ENCODE results near the gene MRPL4. TPM values are rescaled to one million over a fixed set of nuclear protein-coding genes. Genes with fewer than 3 reads are reported as not detected.

The MRPL4 gene
- total and polyA plus RNA-seq, 2 of the 13 experiments (the other 11 are each of a cell fraction or from before 2014, with no cell fraction given) = 40.6 to 42.5 TPM

DNA sequence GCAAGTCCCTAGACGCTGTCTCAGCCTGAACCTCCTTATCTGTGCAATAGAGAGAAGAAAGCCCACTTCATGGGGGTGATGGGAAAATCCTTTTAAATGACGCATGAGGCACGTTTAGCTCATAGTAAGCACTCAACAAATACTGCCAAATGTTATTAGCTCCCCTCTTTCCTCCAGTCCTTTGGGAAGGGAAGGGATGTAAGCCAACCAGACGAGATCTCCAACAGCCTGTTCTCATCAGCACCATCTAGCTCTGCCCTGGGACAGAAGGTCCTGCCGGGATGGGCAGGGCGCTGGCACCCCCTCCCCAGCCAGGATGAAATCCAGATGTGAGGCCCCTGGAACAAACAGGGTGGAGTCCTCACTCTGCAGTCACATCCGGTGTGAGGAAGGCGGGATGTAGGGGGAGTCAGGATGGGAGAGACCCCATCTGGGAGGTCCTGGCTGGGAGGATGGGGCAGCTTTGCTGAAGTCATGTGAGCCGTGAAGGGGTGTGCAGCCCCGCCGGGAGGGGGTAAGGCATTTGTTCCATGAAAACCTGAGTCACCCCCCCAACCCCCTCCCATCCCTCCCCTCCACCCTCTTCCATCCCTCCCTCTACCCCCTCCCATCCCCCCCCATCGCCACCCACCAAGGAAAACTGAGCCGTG is 25.5 kb upstream of the MRPL4 start:
- CTCF ChIA-PET (ENCODE audit: low intra/inter-chr PET ratio, low total read pairs) = interaction anchor here (3.9 kb wide), 1 partner anchor 24 kb away, joined by 33 read pairs; no protein-coding TSS in a partner anchor

More for the DNA sequence above, 25.5 kb upstream of the MRPL4 start:
- no peaks in the 10 kb centered on the region for H3K36me3 ChIP-seq (replicated peaks in 1 of 2; ENCODE audit: control insufficient read depth in 1 of 2, insufficient read depth in 2 of 2, low read length in 2 of 2)
- no peak overlapping the region for H2AFZ ChIP-seq (ENCODE audit: low read length)
- peaks cover 14% of the 10 kb centered on the region for H3K4me1 ChIP-seq (ENCODE audit: insufficient read depth, low read length)
- no peaks in the 10 kb centered on the region for H3K79me2 ChIP-seq (ENCODE audit: insufficient read depth, low read length)
- peaks cover 2 to 7% of the 10 kb centered on the region in 2 experiments; a peak in 4 of 5 replicates for H3K27me3 ChIP-seq (ENCODE audit: control insufficient read depth in 1 of 2, insufficient read depth in 2 of 2, low read length in 2 of 2)
- H3K27ac ChIP-seq (ENCODE audit: extremely low read length, insufficient read depth, low read length) = no peak overlapping the region
- H3K4me3 ChIP-seq (replicated peaks in 1 of 3; ENCODE audit: insufficient read depth in 1 of 3, low read depth in 2 of 3, low read length in 3 of 3) = no peak overlapping the region
- intact Hi-C loops (cut with micrococcal nuclease; ENCODE audit: unreplicated experiment) = no loop called here
- DNase-seq (ENCODE audit: low spot score) = no peak
- FAIRE-seq = no peak
- no peaks in the 10 kb centered on the region for H4K20me1 ChIP-seq (ENCODE audit: insufficient read depth, low read length)
- no peak for ATAC-seq
- no peaks in the 10 kb centered on the region for H3K9me3 ChIP-seq (ENCODE audit: low read length)
- BruUV-seq (replicated peaks) = no TSS peak
- H3K9ac ChIP-seq (ENCODE audit: insufficient read depth, low read depth, low read length) = no peak overlapping the region
- in situ Hi-C loops (cut with HindIII; ENCODE audit: extremely low pct_ligation_motif_present, low pct_unique_long_range_greater_than_20kb) = no loop called here
- POLR2A ChIA-PET = interaction anchor here (0.6 to 1.0 kb wide), 2 partner anchors 8 to 12 kb away, joined by 3 read pairs; no protein-coding TSS in a partner anchor
- TF ChIP-seq ZBTB1 (CRISPR knock-in tag; IDR thresholded peaks at IDR 0.05; ENCODE audit: borderline replicate concordance) (no peak), NFE2L1 (CRISPR knock-in tag; IDR thresholded peaks at IDR 0.05; ENCODE audit: borderline replicate concordance) (no peak), SP1 (IDR thresholded peaks at IDR 0.05) (no peak), SP1 (CRISPR knock-in tag; IDR thresholded peaks at IDR 0.05) (no peak), IKZF1 (IDR thresholded peaks at IDR 0.05) (no peak), ZNF577 (CRISPR knock-in tag; IDR thresholded peaks at IDR 0.05; ENCODE audit: borderline replicate concordance, low read depth) (no peak), FIP1L1 (IDR thresholded peaks at IDR 0.05; ENCODE audit: borderline replicate concordance, insufficient read depth, low read depth, low read length) (no peak)
- TF ChIP-seq, protein P1, sequence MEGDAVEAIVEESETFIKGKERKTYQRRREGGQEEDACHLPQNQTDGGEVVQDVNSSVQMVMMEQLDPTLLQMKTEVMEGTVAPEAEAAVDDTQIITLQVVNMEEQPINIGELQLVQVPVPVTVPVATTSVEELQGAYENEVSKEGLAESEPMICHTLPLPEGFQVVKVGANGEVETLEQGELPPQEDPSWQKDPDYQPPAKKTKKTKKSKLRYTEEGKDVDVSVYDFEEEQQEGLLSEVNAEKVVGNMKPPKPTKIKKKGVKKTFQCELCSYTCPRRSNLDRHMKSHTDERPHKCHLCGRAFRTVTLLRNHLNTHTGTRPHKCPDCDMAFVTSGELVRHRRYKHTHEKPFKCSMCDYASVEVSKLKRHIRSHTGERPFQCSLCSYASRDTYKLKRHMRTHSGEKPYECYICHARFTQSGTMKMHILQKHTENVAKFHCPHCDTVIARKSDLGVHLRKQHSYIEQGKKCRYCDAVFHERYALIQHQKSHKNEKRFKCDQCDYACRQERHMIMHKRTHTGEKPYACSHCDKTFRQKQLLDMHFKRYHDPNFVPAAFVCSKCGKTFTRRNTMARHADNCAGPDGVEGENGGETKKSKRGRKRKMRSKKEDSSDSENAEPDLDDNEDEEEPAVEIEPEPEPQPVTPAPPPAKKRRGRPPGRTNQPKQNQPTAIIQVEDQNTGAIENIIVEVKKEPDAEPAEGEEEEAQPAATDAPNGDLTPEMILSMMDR (CRISPR knock-in tag; IDR thresholded peaks at IDR 0.05) = no peak
- 69% methylated on average over 10 of the region's 13 CpGs for WGBS (ENCODE audit: low lambda C conversion rate)
- H3K4me2 ChIP-seq (ENCODE audit: low read depth, low read length) = no peak overlapping the region

All from HepG2 (cell line).